Measurements from ENCODE around the gene EIPR1.

Gene EIPR1

GRCh38 chr2:3149441-3150217 lies 228.0 kb downstream of the EIPR1 start:
- peaks cover 3% of the 10 kb centered on the region for H3K9me3 Mint-ChIP-seq
- H3K4me1 Mint-ChIP-seq = peaks cover 2% of the 10 kb centered on the region
- H3K27me3 Mint-ChIP-seq = no peaks in the 10 kb centered on the region
- CTCF ChIA-PET = no interaction called here
- no peak for DNase-seq
- no peak overlapping the region for H3K27ac Mint-ChIP-seq
- H3K36me3 Mint-ChIP-seq = peaks cover 2% of the 10 kb centered on the region
- no peak overlapping the region for H3K4me3 Mint-ChIP-seq

- Mint-ChIP-seq H3K9me3 (peaks cover 3% of the 10 kb centered on the region), H3K4me1 (no peaks in the 10 kb centered on the region), H3K27ac (no peak overlapping the region), H3K4me3 (no peak overlapping the region), H3K27me3 (no peaks in the 10 kb centered on the region), H3K36me3 (peaks cover 2% of the 10 kb centered on the region)
- DNase-seq = no peak
- CTCF ChIA-PET = no interaction called here
These were observed 228.9 kb downstream of the EIPR1 start for GRCh38 chr2:3148716-3149115.

- Mint-ChIP-seq H3K9me3 (peaks cover 3% of the 10 kb centered on the region), H3K36me3 (peaks cover 2% of the 10 kb centered on the region), H3K27ac (no peak overlapping the region), H3K4me3 (no peak overlapping the region), H3K27me3 (no peaks in the 10 kb centered on the region), H3K4me1 (no peaks in the 10 kb centered on the region)
- CTCF ChIA-PET = no interaction called here
- no peak for DNase-seq
These were observed 229.7 kb downstream of the EIPR1 start for GRCh38 chr2:3147651-3148530.

- CTCF ChIA-PET = no interaction called here
- H3K36me3 Mint-ChIP-seq = peaks cover 2% of the 10 kb centered on the region
- H3K27ac Mint-ChIP-seq = no peak overlapping the region
- no peak for DNase-seq
- H3K27me3 Mint-ChIP-seq = no peaks in the 10 kb centered on the region
- H3K4me3 Mint-ChIP-seq = no peak overlapping the region
- peaks cover 3% of the 10 kb centered on the region for H3K9me3 Mint-ChIP-seq
- H3K4me1 Mint-ChIP-seq = no peaks in the 10 kb centered on the region
These were observed 230.6 kb downstream of the EIPR1 start for GRCh38 chr2:3146772-3147650.

- no peak overlapping the region for H3K27ac Mint-ChIP-seq
- no peaks in the 10 kb centered on the region for H3K27me3 Mint-ChIP-seq
- H3K4me1 Mint-ChIP-seq = no peaks in the 10 kb centered on the region
- peaks cover 3% of the 10 kb centered on the region for H3K9me3 Mint-ChIP-seq
- no peak for DNase-seq
- peaks cover 2% of the 10 kb centered on the region for H3K36me3 Mint-ChIP-seq
- CTCF ChIA-PET = no interaction called here
- no peak overlapping the region for H3K4me3 Mint-ChIP-seq
These were observed 231.4 kb downstream of the EIPR1 start for GRCh38 chr2:3146175-3146574.

GRCh38 chr2:3145471-3146021 lies 232.1 kb downstream of the EIPR1 start:
- Mint-ChIP-seq H3K4me3 (no peak overlapping the region), H3K27me3 (no peaks in the 10 kb centered on the region), H3K9me3 (no peaks in the 10 kb centered on the region), H3K4me1 (no peaks in the 10 kb centered on the region), H3K27ac (no peak overlapping the region), H3K36me3 (no peaks in the 10 kb centered on the region)
- CTCF ChIA-PET = no interaction called here
- no peak for DNase-seq

GRCh38 chr2:3144856-3145255 lies 232.8 kb downstream of the EIPR1 start:
- Mint-ChIP-seq H3K4me1 (no peaks in the 10 kb centered on the region), H3K4me3 (no peak overlapping the region), H3K9me3 (no peaks in the 10 kb centered on the region), H3K27me3 (no peaks in the 10 kb centered on the region), H3K27ac (no peak overlapping the region), H3K36me3 (no peaks in the 10 kb centered on the region)
- CTCF ChIA-PET = no interaction called here
- no peak for DNase-seq

GRCh38 chr2:3143602-3144001 lies 234.0 kb downstream of the EIPR1 start:
- CTCF ChIA-PET = no interaction called here
- Mint-ChIP-seq H3K36me3 (no peaks in the 10 kb centered on the region), H3K27me3 (no peaks in the 10 kb centered on the region), H3K4me1 (no peaks in the 10 kb centered on the region), H3K27ac (no peak overlapping the region), H3K9me3 (no peaks in the 10 kb centered on the region), H3K4me3 (no peak overlapping the region)
- no peak for DNase-seq

- no peaks in the 10 kb centered on the region for H3K4me1 Mint-ChIP-seq
- H3K27ac Mint-ChIP-seq = no peak overlapping the region
- no peak for DNase-seq
- CTCF ChIA-PET = no interaction called here
- H3K9me3 Mint-ChIP-seq = no peaks in the 10 kb centered on the region
- no peak overlapping the region for H3K4me3 Mint-ChIP-seq
- no peaks in the 10 kb centered on the region for H3K27me3 Mint-ChIP-seq
- H3K36me3 Mint-ChIP-seq = no peaks in the 10 kb centered on the region
These were observed 234.6 kb downstream of the EIPR1 start for GRCh38 chr2:3142961-3143571.

GRCh38 chr2:3142210-3142609 lies 235.4 kb downstream of the EIPR1 start:
- no peaks in the 10 kb centered on the region for H3K36me3 Mint-ChIP-seq
- H3K4me1 Mint-ChIP-seq = no peaks in the 10 kb centered on the region
- no peak overlapping the region for H3K4me3 Mint-ChIP-seq
- H3K27ac Mint-ChIP-seq = no peak overlapping the region
- DNase-seq = no peak
- H3K27me3 Mint-ChIP-seq = no peaks in the 10 kb centered on the region
- CTCF ChIA-PET = no interaction called here
- no peaks in the 10 kb centered on the region for H3K9me3 Mint-ChIP-seq

GRCh38 chr2:3141696-3142095 lies 235.9 kb downstream of the EIPR1 start:
- CTCF ChIA-PET = no interaction called here

GRCh38 chr2:3139906-3140305 lies 237.7 kb downstream of the EIPR1 start:
- Mint-ChIP-seq H3K27me3 (no peaks in the 10 kb centered on the region), H3K27ac (no peak overlapping the region), H3K36me3 (no peaks in the 10 kb centered on the region), H3K4me3 (no peak overlapping the region), H3K4me1 (no peaks in the 10 kb centered on the region), H3K9me3 (peaks cover 3% of the 10 kb centered on the region)
- CTCF ChIA-PET = no interaction called here
- DNase-seq = no peak

More at GRCh38 chr2:3141696-3142095, 235.9 kb downstream of the EIPR1 start:
- Mint-ChIP-seq H3K4me1 (no peaks in the 10 kb centered on the region), H3K27me3 (no peaks in the 10 kb centered on the region), H3K27ac (no peak overlapping the region), H3K4me3 (no peak overlapping the region), H3K9me3 (no peaks in the 10 kb centered on the region), H3K36me3 (no peaks in the 10 kb centered on the region)
- DNase-seq = no peak

Data from activated naive CD4-positive, alpha-beta T cell treated with anti-CD3 and anti-CD28 coated beads, Interleukin-2, amount 10 ng/mL, durations not matched to agents 7 days and 5 days (primary cell).